Breast epithelium (tissue), 4 donors: ENCODE results near the gene PRG3. TPM values are rescaled to one million over a fixed set of nuclear protein-coding genes. Genes with fewer than 3 reads are reported as not detected.

Experiments used
- DNase-seq, 2 donors: peaks; one replicate each; pipeline ENCODE4 v3.0.0-alpha.2; 2019; ENCODE audit warnings: low spot score in 2 of 2
- H3K27ac ChIP-seq, 2 donors: fragments of 200-600 bp; sonication (generic) in 1 of 2; one replicate each; pipeline ENCODE4 v1.5.1; 2016 to 2019; ENCODE audit warnings: mild to moderate bottlenecking in 1 of 2
- H3K27me3 ChIP-seq, 2 donors: fragments of 200-600 bp; sonication (generic) in 1 of 2; one replicate each; pipeline versions ENCODE4 v1.5.1 to v1.6.0; 2017 to 2019; ENCODE audit warnings: control low read depth in 1 of 2, mild to moderate bottlenecking in 1 of 2
- H3K36me3 ChIP-seq: fragments of 200-600 bp; one replicate; pipeline ENCODE4 v1.5.1; 2019
- H3K4me1 ChIP-seq, 2 donors: fragments of 200-600 bp; sonication (generic); one replicate each; pipeline ENCODE4 v1.5.1; 2016 to 2019; ENCODE audit warnings: control low read depth in 1 of 2
- H3K4me3 ChIP-seq, 3 donors: fragments of 200-600 bp; sonication (generic); 1 replicate in 2 of 3; 2 replicates in 1 of 3; pipeline ENCODE4 v1.5.1; 2016 to 2019; ENCODE audit warnings: mild to moderate bottlenecking in 3 of 3, moderate library complexity in 2 of 3
- H3K9me3 ChIP-seq, 2 donors: fragments of 200-600 bp; sonication (generic) in 1 of 2; one replicate each; pipeline ENCODE4 v1.5.1; 2016 to 2019; ENCODE audit warnings: control low read depth in 1 of 2
- CTCF ChIP-seq, 3 donors: fragments of 450-650 bp; IDR thresholded peaks; one replicate each; pipeline ENCODE4 v1.5.1; 2016 to 2017; ENCODE audit warnings: antibody characterized with exemption in 3 of 3, mild to moderate bottlenecking in 3 of 3, moderate library complexity in 3 of 3
- POLR2A ChIP-seq: fragments of 450-650 bp; IDR thresholded peaks from one replicate; pipeline ENCODE4 v1.6.1; 2016; ENCODE audit warnings: antibody characterized with exemption, mild to moderate bottlenecking, moderate library complexity
- POLR2AphosphoS5 ChIP-seq, 3 donors: sonication (generic); formaldehyde crosslinking; IDR thresholded peaks; one replicate each; pipeline ENCODE4 v1.6.1; 2017; ENCODE audit warnings: antibody characterized with exemption in 3 of 3
- intact Hi-C: fragments of 100-400 bp; cut with DNase I; formaldehyde crosslinking; loops from one replicate; pipeline ENCODE4 v1.15.1; 2023; ENCODE audit warnings: low total_unique reads
- total RNA-seq, 3 donors: library from RNA; depleted of rRNA; stranded (reverse); fragments of >200 nt; gene quantifications; one replicate each; pipeline ENCODE4 v1.1.0, GENCODE V29; 2016

The PRG3 gene
- total RNA-seq, 3 donors from 2014 or later: not detected

- intact Hi-C loops: loop anchor here (5.0 to 10.0 kb wide), 2 partner anchors 458 to 1726 kb away; partner anchors contain the start of gene OR4C6
- no peak within 1 kb of the TSS for H3K27ac ChIP-seq
- TF ChIP-seq POLR2AphosphoS5 (IDR thresholded peaks at IDR 0.05): no peak
- no peak for TF ChIP-seq CTCF (IDR thresholded peaks at IDR 0.05)
- no peak for TF ChIP-seq POLR2A
- H3K27me3 ChIP-seq: no peaks in the 10 kb centered on the region
- no peaks in the 10 kb centered on the region for H3K4me1 ChIP-seq
- H3K4me3 ChIP-seq: no peak within 1 kb of the TSS
- H3K9me3 ChIP-seq: no peaks in the 10 kb centered on the region
- DNase-seq: no peak
- no peaks in the 10 kb centered on the region for H3K36me3 ChIP-seq
These were observed 9.6 kb upstream of the PRG3 start, which contains the start of gene PRG2 for GRCh38 chr11:57390535-57390934. Gene PRG2 (minus strand): TSS chr11:57390650. CDS start chr11:57389944, 706 bp downstream.

GRCh38 chr11:57387289-57388030 is 6.5 kb upstream of the PRG3 start:
- TF ChIP-seq CTCF (IDR thresholded peaks at IDR 0.05) (no peak), POLR2A (no peak), POLR2AphosphoS5 (IDR thresholded peaks at IDR 0.05) (no peak)
- H3K27ac ChIP-seq: no peak overlapping the region
- H3K9me3 ChIP-seq: no peaks in the 10 kb centered on the region
- no peaks in the 10 kb centered on the region for H3K36me3 ChIP-seq
- H3K27me3 ChIP-seq: no peaks in the 10 kb centered on the region
- H3K4me3 ChIP-seq: no peak overlapping the region
- intact Hi-C loops: no loop called here
- no peaks in the 10 kb centered on the region for H3K4me1 ChIP-seq
- no peak for DNase-seq

- Histone ChIP-seq H3K4me3 (no peak overlapping the region), H3K27me3 (no peaks in the 10 kb centered on the region), H3K4me1 (no peaks in the 10 kb centered on the region), H3K36me3 (no peaks in the 10 kb centered on the region), H3K9me3 (no peaks in the 10 kb centered on the region), H3K27ac (no peak overlapping the region)
- no peak for DNase-seq
- intact Hi-C loops: no loop called here
- TF ChIP-seq CTCF (IDR thresholded peaks at IDR 0.05): no peak
- no peak for TF ChIP-seq POLR2A
- no peak for TF ChIP-seq POLR2AphosphoS5 (IDR thresholded peaks at IDR 0.05)
These were observed 5.4 kb upstream of the PRG3 start for GRCh38 chr11:57386178-57386940.

- Histone ChIP-seq H3K4me3 (no peak overlapping the region), H3K9me3 (no peaks in the 10 kb centered on the region), H3K27me3 (peaks cover 0 to 9% of the 10 kb centered on the region in 2 donors), H3K27ac (no peak overlapping the region), H3K36me3 (no peaks in the 10 kb centered on the region), H3K4me1 (no peaks in the 10 kb centered on the region)
- DNase-seq: no peak
- intact Hi-C loops: no loop called here
- TF ChIP-seq POLR2A: no peak
- TF ChIP-seq CTCF (IDR thresholded peaks at IDR 0.05): no peak
These were observed 1.2 kb downstream of the PRG3 start for GRCh38 chr11:57379732-57380131.

GRCh38 chr11:57378186-57378585 is 2.8 kb downstream of the PRG3 start:
- Histone ChIP-seq H3K9me3 (no peaks in the 10 kb centered on the region), H3K27me3 (peaks cover 0 to 9% of the 10 kb centered on the region in 2 donors), H3K4me1 (no peaks in the 10 kb centered on the region), H3K27ac (no peak overlapping the region), H3K4me3 (no peak overlapping the region), H3K36me3 (no peaks in the 10 kb centered on the region)
- intact Hi-C loops: no loop called here
- TF ChIP-seq POLR2A (no peak), CTCF (IDR thresholded peaks at IDR 0.05) (no peak), POLR2AphosphoS5 (IDR thresholded peaks at IDR 0.05) (no peak)
- no peak for DNase-seq
